ENCODE results near the gene RXFP1. TPM values are rescaled to one million over a fixed set of nuclear protein-coding genes. Genes with fewer than 3 reads are reported as not detected.

The RXFP1 gene
- total and polyA plus RNA-seq, 2 experiments from 2014 or later, result 1.2 to 3.1 TPM

DNA sequence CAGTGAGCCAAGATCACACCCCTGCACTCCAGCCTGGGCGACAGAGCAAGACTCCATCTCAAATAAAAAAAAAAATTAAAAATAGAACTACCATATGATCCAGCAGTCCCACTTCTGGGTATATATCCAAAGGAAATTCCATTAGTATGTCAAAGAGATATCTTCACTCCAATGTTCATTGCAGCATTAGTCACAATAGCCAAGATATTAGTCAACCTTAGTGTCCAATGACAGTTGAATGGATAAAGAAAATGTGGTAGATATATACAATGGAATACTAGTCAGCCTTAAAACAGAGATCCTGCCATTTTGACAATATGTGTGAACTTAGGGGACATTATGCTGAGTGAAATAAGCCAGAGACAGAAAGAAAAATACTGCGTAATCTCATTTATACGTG is 100.6 kb downstream of the RXFP1 start:
- Histone ChIP-seq H3K4me2 (ENCODE audit: unreplicated experiment) (no peak overlapping the region), H3K9me2 (ENCODE audit: insufficient read depth) (no peaks in the 10 kb centered on the region), H3K27ac (no peak overlapping the region), H3K27me3 (replicated peaks; ENCODE audit: insufficient read depth) (no peaks in the 10 kb centered on the region), H3F3A (ENCODE audit: insufficient read depth) (no peaks in the 10 kb centered on the region), H4K20me1 (ENCODE audit: insufficient read depth) (no peaks in the 10 kb centered on the region), H3K4me1 (ENCODE audit: insufficient read depth) (no peaks in the 10 kb centered on the region), H3K9ac (no peak overlapping the region), H3K4me3 (no peak overlapping the region), H2AFZ (no peak overlapping the region), H3K36me3 (ENCODE audit: low read depth) (no peaks in the 10 kb centered on the region), H3K9me3 (ENCODE audit: low read depth) (no peaks in the 10 kb centered on the region), H3K79me2 (ENCODE audit: insufficient read depth) (no peaks in the 10 kb centered on the region)
- no peak for TF ChIP-seq EZH2phosphoT487 (IDR thresholded peaks at IDR 0.05; ENCODE audit: insufficient read depth, low read depth)
- TF ChIP-seq EZH2 (IDR thresholded peaks at IDR 0.05; ENCODE audit: insufficient read depth, poor library complexity, severe bottlenecking), result no peak
- in situ Hi-C loops (cut with MboI), result loop anchor here (5.0 kb wide), 1 partner anchor 360 kb away; no protein-coding TSS in a partner anchor
- WGBS, 2 experiments (ENCODE audit: low coverage in 1 of 2, low lambda C conversion rate in 2 of 2, missing lambda C conversion rate in 2 of 2), result 80 to 86% methylated on average over 3 of the region's 3 CpGs
- peak; percentile 39 for DNase-seq

- TF ChIP-seq EZH2phosphoT487 (IDR thresholded peaks at IDR 0.05; ENCODE audit: insufficient read depth, low read depth) (no peak), EZH2 (IDR thresholded peaks at IDR 0.05; ENCODE audit: insufficient read depth, poor library complexity, severe bottlenecking) (no peak)
- Histone ChIP-seq H3K4me3 (no peak overlapping the region), H3K9me3 (ENCODE audit: low read depth) (no peaks in the 10 kb centered on the region), H3K27me3 (replicated peaks; ENCODE audit: insufficient read depth) (no peaks in the 10 kb centered on the region), H3K4me1 (ENCODE audit: insufficient read depth) (no peaks in the 10 kb centered on the region), H3K79me2 (ENCODE audit: insufficient read depth) (no peaks in the 10 kb centered on the region), H3F3A (ENCODE audit: insufficient read depth) (no peaks in the 10 kb centered on the region), H4K20me1 (ENCODE audit: insufficient read depth) (no peaks in the 10 kb centered on the region), H3K9ac (no peak overlapping the region), H3K9me2 (ENCODE audit: insufficient read depth) (no peaks in the 10 kb centered on the region), H3K36me3 (ENCODE audit: low read depth) (no peaks in the 10 kb centered on the region), H2AFZ (no peak overlapping the region), H3K4me2 (ENCODE audit: unreplicated experiment) (no peak overlapping the region), H3K27ac (no peak overlapping the region)
- in situ Hi-C loops (cut with MboI), result loop anchor here (5.0 to 25.0 kb wide), 2 partner anchors 363 to 613 kb away; no protein-coding TSS in a partner anchor
- peak; percentile 84 for DNase-seq
- WGBS, 2 experiments (ENCODE audit: low coverage in 1 of 2, low lambda C conversion rate in 2 of 2, missing lambda C conversion rate in 2 of 2), result 33 to 39% methylated on average over 3 of the region's 3 CpGs
Measured at GRCh38 chr4:158624889-158625478, 103.3 kb downstream of the RXFP1 start.

DNA sequence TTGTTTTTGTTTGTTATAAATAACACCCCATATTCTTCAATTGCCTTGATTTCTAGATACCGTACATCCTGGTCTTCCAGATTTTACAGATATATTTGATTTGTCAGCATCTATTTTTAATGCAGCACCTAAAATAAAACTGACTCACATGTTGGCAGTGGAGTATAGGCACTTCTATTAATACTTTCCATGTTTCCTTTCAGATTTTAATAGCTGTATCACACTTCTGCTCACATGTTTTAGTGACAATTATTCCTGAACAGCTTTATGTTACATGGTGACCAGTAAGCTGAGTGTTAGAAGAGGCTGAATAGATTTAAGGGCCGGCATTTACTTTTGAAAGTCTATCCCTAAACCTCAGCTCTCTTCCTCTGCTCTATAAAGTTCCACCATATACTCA is 103.9 kb downstream of the RXFP1 start:
- TF ChIP-seq EZH2phosphoT487 (IDR thresholded peaks at IDR 0.05; ENCODE audit: insufficient read depth, low read depth), result no peak
- no peak for TF ChIP-seq EZH2 (IDR thresholded peaks at IDR 0.05; ENCODE audit: insufficient read depth, poor library complexity, severe bottlenecking)
- Histone ChIP-seq H3F3A (ENCODE audit: insufficient read depth) (no peaks in the 10 kb centered on the region), H3K27ac (no peak overlapping the region), H3K36me3 (ENCODE audit: low read depth) (no peaks in the 10 kb centered on the region), H3K9ac (no peak overlapping the region), H3K4me2 (ENCODE audit: unreplicated experiment) (no peak overlapping the region), H3K9me2 (ENCODE audit: insufficient read depth) (no peaks in the 10 kb centered on the region), H3K9me3 (ENCODE audit: low read depth) (no peaks in the 10 kb centered on the region), H3K4me1 (ENCODE audit: insufficient read depth) (no peaks in the 10 kb centered on the region), H3K4me3 (no peak overlapping the region), H4K20me1 (ENCODE audit: insufficient read depth) (no peaks in the 10 kb centered on the region), H3K27me3 (replicated peaks; ENCODE audit: insufficient read depth) (no peaks in the 10 kb centered on the region), H3K79me2 (ENCODE audit: insufficient read depth) (no peaks in the 10 kb centered on the region), H2AFZ (no peak overlapping the region)
- in situ Hi-C loops (cut with MboI), result loop anchor here (25.0 kb wide), 1 partner anchor 613 kb away; no protein-coding TSS in a partner anchor
- DNase-seq, result peak; percentile 13
- 47 to 49% methylated on average over 2 of the region's 2 CpGs for WGBS, 2 experiments (ENCODE audit: low coverage in 1 of 2, low lambda C conversion rate in 2 of 2, missing lambda C conversion rate in 2 of 2)

GRCh38 chr4:158630893-158631292 is 109.2 kb downstream of the RXFP1 start:
- Histone ChIP-seq H3K9me3 (ENCODE audit: low read depth) (no peaks in the 10 kb centered on the region), H3K4me3 (no peak overlapping the region), H3K4me1 (ENCODE audit: insufficient read depth) (0 out of 2 replicates have a peak, but pooled peaks cover 7% of the 10 kb centered on the region), H4K20me1 (ENCODE audit: insufficient read depth) (no peaks in the 10 kb centered on the region), H3K4me2 (ENCODE audit: unreplicated experiment) (peak overlapping the region; percentile 11), H3K9me2 (ENCODE audit: insufficient read depth) (no peaks in the 10 kb centered on the region), H3K79me2 (ENCODE audit: insufficient read depth) (no peaks in the 10 kb centered on the region), H3K27me3 (replicated peaks; ENCODE audit: insufficient read depth) (no peaks in the 10 kb centered on the region), H2AFZ (no peak overlapping the region), H3F3A (ENCODE audit: insufficient read depth) (no peaks in the 10 kb centered on the region), H3K36me3 (ENCODE audit: low read depth) (no peaks in the 10 kb centered on the region), H3K27ac (no peak overlapping the region), H3K9ac (no peak overlapping the region)
- DNase-seq, result peak; percentile 54
- TF ChIP-seq EZH2 (IDR thresholded peaks at IDR 0.05; ENCODE audit: insufficient read depth, poor library complexity, severe bottlenecking) (no peak), EZH2phosphoT487 (IDR thresholded peaks at IDR 0.05; ENCODE audit: insufficient read depth, low read depth) (no peak)
- in situ Hi-C loops (cut with MboI), result loop anchor here (25.0 kb wide), 1 partner anchor 619 kb away; no protein-coding TSS in a partner anchor
- WGBS, 2 experiments (ENCODE audit: low coverage in 1 of 2, low lambda C conversion rate in 2 of 2, missing lambda C conversion rate in 2 of 2), result 50 to 52% methylated on average over 1 of the region's 1 CpG
